CD4-positive, alpha-beta T cell (primary cell): Measurements from ENCODE around the gene EVA1A. TPM values are rescaled to one million over a fixed set of nuclear protein-coding genes. Genes with fewer than 3 reads are reported as not detected.

Experiments used
- ATAC-seq: fragments of 200-7000 bp; cut with Tn5 transposase; one replicate; pipeline ENCODE4 v1.10.0; 2022; ENCODE audit warnings: mild to moderate bottlenecking; ENCODE audit not compliant: poor library complexity
- CTCF ChIA-PET: fragments of 350-600 bp; sonication (Branson Sonifier 250); formaldehyde crosslinking; loops from one replicate; lab custom pipeline; 2021; ENCODE audit warnings: antibody characterized with exemption, inconsistent platforms; lab: Charles Lee
- POLR2A ChIA-PET: fragments of 350-600 bp; sonication (Branson Sonifier 250); formaldehyde crosslinking; loops from one replicate; lab custom pipeline; 2021; ENCODE audit warnings: antibody characterized with exemption, inconsistent platforms; lab: Charles Lee
- DNase-seq, 14 experiments: peaks; one replicate each; pipeline ENCODE4 v3.0.0-alpha.2; 2013 to 2020; ENCODE audit warnings: mixed read lengths in 2 of 14
- H3K27ac ChIP-seq, 2 donors: one replicate each; pipeline versions ENCODE4 v1.5.1 to v1.7.0; 2013; ENCODE audit warnings: low read length in 2 of 2, low read depth in 1 of 2, mild to moderate bottlenecking in 1 of 2
- H3K27me3 ChIP-seq, 2 experiments: 1 replicate in 1 of 2; 2 replicates in 1 of 2; pipeline versions ENCODE4 v1.6.1 to v1.7.0; 2013; ENCODE audit warnings: low read length in 2 of 2, control low read depth in 1 of 2, mild to moderate bottlenecking in 1 of 2, moderate library complexity in 1 of 2; ENCODE audit not compliant: insufficient read depth in 2 of 2, control insufficient read depth in 1 of 2
- H3K36me3 ChIP-seq: one replicate; pipeline ENCODE4 v1.6.1; 2013; ENCODE audit warnings: low read length, control low read depth; ENCODE audit not compliant: insufficient read depth
- H3K4me1 ChIP-seq: one replicate; pipeline ENCODE4 v1.6.1; 2013; ENCODE audit warnings: low read length, control low read depth; ENCODE audit not compliant: insufficient read depth
- H3K4me3 ChIP-seq: one replicate; pipeline ENCODE4 v1.5.1; 2013; ENCODE audit warnings: mild to moderate bottlenecking, low read length, moderate library complexity
- H3K9me3 ChIP-seq, 2 experiments: 1 replicate in 1 of 2; 2 replicates in 1 of 2; pipeline versions ENCODE4 v1.6.1 to v1.7.0; 2013; ENCODE audit warnings: low read length in 2 of 2, mild to moderate bottlenecking in 2 of 2, control low read depth in 1 of 2, moderate library complexity in 1 of 2; ENCODE audit not compliant: control insufficient read depth in 1 of 2, insufficient read depth in 1 of 2
- H3K27ac Mint-ChIP-seq: one replicate; pipeline ENCODE4 v1.8.0; 2020; ENCODE audit warnings: mixed read lengths
- H3K27me3 Mint-ChIP-seq: one replicate; pipeline ENCODE4 v1.8.0; 2021; ENCODE audit warnings: mixed read lengths
- H3K36me3 Mint-ChIP-seq: one replicate; pipeline ENCODE4 v1.8.0; 2021; ENCODE audit warnings: low read depth, mixed read lengths
- H3K4me1 Mint-ChIP-seq: one replicate; pipeline ENCODE4 v1.8.0; 2021; ENCODE audit warnings: low read depth, mixed read lengths
- H3K4me3 Mint-ChIP-seq: one replicate; pipeline ENCODE4 v1.8.0; 2020; ENCODE audit warnings: mild to moderate bottlenecking, mixed read lengths
- H3K9me3 Mint-ChIP-seq: one replicate; pipeline ENCODE4 v1.8.0; 2020; ENCODE audit warnings: mixed read lengths
- intact Hi-C, 2 experiments: fragments of 100-400 bp; cut with DNase I in 1 of 2; cut with micrococcal nuclease in 1 of 2; formaldehyde crosslinking; loops; one replicate each; pipeline versions ENCODE4 v1.15.1 to v1.9.0; 2023 to 2025; cut with DNase I, micrococcal nuclease
- total RNA-seq, 174 experiments: library from RNA in 2 of 174; stranded (reverse) in 2 of 174; gene quantifications; one replicate each; pipeline ENCODE4 v1.2.3 and lab custom pipeline; 2021 to 2026
- TF ChIP-seq, protein P1 (sequence below): fragments of 200-600 bp; IDR thresholded peaks from one replicate; pipeline ENCODE4 v1.8.0; 2022; ENCODE audit warnings: antibody characterized with exemption, mild to moderate bottlenecking

Gene EVA1A
- total RNA-seq, 2 experiments from 2014 or later = not detected

GRCh38 chr2:75459565-75460310 is 101.0 kb downstream of the EVA1A start:
- no peak overlapping the region for H3K27ac ChIP-seq
- ChIA-PET POLR2A (no interaction called here), CTCF (no interaction called here)
- H3K4me3 ChIP-seq = no peak overlapping the region
- H3K4me1 ChIP-seq = no peaks in the 10 kb centered on the region
- no peak overlapping the region for H3K27ac Mint-ChIP-seq
- no peaks in the 10 kb centered on the region for H3K9me3 ChIP-seq
- H3K36me3 Mint-ChIP-seq = no peaks in the 10 kb centered on the region
- TF ChIP-seq, protein P1, sequence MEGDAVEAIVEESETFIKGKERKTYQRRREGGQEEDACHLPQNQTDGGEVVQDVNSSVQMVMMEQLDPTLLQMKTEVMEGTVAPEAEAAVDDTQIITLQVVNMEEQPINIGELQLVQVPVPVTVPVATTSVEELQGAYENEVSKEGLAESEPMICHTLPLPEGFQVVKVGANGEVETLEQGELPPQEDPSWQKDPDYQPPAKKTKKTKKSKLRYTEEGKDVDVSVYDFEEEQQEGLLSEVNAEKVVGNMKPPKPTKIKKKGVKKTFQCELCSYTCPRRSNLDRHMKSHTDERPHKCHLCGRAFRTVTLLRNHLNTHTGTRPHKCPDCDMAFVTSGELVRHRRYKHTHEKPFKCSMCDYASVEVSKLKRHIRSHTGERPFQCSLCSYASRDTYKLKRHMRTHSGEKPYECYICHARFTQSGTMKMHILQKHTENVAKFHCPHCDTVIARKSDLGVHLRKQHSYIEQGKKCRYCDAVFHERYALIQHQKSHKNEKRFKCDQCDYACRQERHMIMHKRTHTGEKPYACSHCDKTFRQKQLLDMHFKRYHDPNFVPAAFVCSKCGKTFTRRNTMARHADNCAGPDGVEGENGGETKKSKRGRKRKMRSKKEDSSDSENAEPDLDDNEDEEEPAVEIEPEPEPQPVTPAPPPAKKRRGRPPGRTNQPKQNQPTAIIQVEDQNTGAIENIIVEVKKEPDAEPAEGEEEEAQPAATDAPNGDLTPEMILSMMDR = no peak
- H3K36me3 ChIP-seq = no peaks in the 10 kb centered on the region
- H3K4me1 Mint-ChIP-seq = no peaks in the 10 kb centered on the region
- no peaks in the 10 kb centered on the region for H3K9me3 Mint-ChIP-seq
- intact Hi-C loops = no loop called here
- DNase-seq (no peak), ATAC-seq (no peak)
- H3K27me3 Mint-ChIP-seq = peaks cover 48% of the 10 kb centered on the region
- H3K4me3 Mint-ChIP-seq = no peak overlapping the region
- H3K27me3 ChIP-seq = peaks cover 4 to 13% of the 10 kb centered on the region in 2 experiments

DNA sequence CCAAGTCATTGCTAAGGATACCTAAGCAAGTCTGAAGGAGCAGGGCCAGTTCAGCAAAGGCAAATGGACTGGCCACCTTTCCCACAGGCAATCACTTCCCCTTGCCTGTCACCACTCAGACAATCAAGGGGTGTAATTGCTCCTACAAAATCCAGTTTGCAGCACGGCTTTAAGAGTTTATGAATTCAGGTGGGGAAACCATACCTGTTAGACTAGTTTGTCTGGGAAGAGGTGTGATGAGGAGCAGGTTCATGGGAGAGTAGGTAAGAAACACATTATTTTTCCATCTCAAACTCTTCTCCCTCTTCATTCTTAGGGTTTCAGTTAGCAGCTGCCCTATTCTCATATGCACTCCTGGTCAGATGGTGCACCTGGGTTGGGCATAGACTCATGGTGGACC is 102.5 kb downstream of the EVA1A start:
- ATAC-seq (no peak), DNase-seq (no peak)
- CTCF ChIA-PET = no interaction called here
- H3K36me3 Mint-ChIP-seq = no peaks in the 10 kb centered on the region
- Histone ChIP-seq H3K27me3 (peaks cover 0 to 8% of the 10 kb centered on the region in 2 experiments), H3K4me3 (no peak overlapping the region), H3K27ac (no peak overlapping the region), H3K36me3 (no peaks in the 10 kb centered on the region), H3K9me3 (no peaks in the 10 kb centered on the region), H3K4me1 (no peaks in the 10 kb centered on the region)
- TF ChIP-seq, protein P1 = no peak
- no peaks in the 10 kb centered on the region for H3K9me3 Mint-ChIP-seq
- no peak overlapping the region for H3K4me3 Mint-ChIP-seq
- H3K4me1 Mint-ChIP-seq = no peaks in the 10 kb centered on the region
- no peak overlapping the region for H3K27ac Mint-ChIP-seq
- POLR2A ChIA-PET = no interaction called here
- H3K27me3 Mint-ChIP-seq = peaks cover 36% of the 10 kb centered on the region
- intact Hi-C loops = no loop called here

- TF ChIP-seq, protein P1 = no peak
- DNase-seq (no peak), ATAC-seq (no peak)
- Mint-ChIP-seq H3K9me3 (no peaks in the 10 kb centered on the region), H3K36me3 (no peaks in the 10 kb centered on the region), H3K4me3 (no peak overlapping the region), H3K4me1 (no peaks in the 10 kb centered on the region), H3K27me3 (peaks cover 31% of the 10 kb centered on the region), H3K27ac (no peak overlapping the region)
- ChIA-PET POLR2A (no interaction called here), CTCF (no interaction called here)
- no peaks in the 10 kb centered on the region for H3K4me1 ChIP-seq
- H3K9me3 ChIP-seq = no peaks in the 10 kb centered on the region
- no peaks in the 10 kb centered on the region for H3K27me3 ChIP-seq
- no peak overlapping the region for H3K4me3 ChIP-seq
- H3K36me3 ChIP-seq = no peaks in the 10 kb centered on the region
- no peak overlapping the region for H3K27ac ChIP-seq
- intact Hi-C loops = no loop called here
Measured at GRCh38 chr2:75456825-75457224, 103.9 kb downstream of the EVA1A start.
